Nephron progenitor cell (in vitro differentiated cells): ENCODE data around the gene HEXIM1.

Source experiments
- DNase-seq: peaks from one replicate; pipeline ENCODE4 v3.0.0; 2021
- H3K27ac Mint-ChIP-seq: 2 replicates; pipeline ENCODE4 v1.8.0; 2021; ENCODE audit warnings: mild to moderate bottlenecking, moderate library complexity, mixed read lengths
- H3K27me3 Mint-ChIP-seq: 2 replicates; pipeline ENCODE4 v1.8.0; 2021; ENCODE audit warnings: mild to moderate bottlenecking, low read depth, mixed read lengths; ENCODE audit not compliant: poor library complexity
- H3K36me3 Mint-ChIP-seq: 2 replicates; pipeline ENCODE4 v1.8.0; 2021; ENCODE audit warnings: low read depth, mixed read lengths
- H3K4me1 Mint-ChIP-seq: 2 replicates; pipeline ENCODE4 v1.8.0; 2021; ENCODE audit warnings: mixed read lengths
- H3K4me3 Mint-ChIP-seq: 2 replicates; pipeline ENCODE4 v1.8.0; 2021; ENCODE audit warnings: mild to moderate bottlenecking, moderate library complexity, mixed read lengths
- H3K9me3 Mint-ChIP-seq: 2 replicates; pipeline ENCODE4 v1.8.0; 2021; ENCODE audit warnings: mild to moderate bottlenecking, moderate library complexity, mixed read lengths
- CTCF ChIP-seq: fragments of 200-600 bp; sonication (generic); IDR thresholded peaks from 2 replicates; pipeline ENCODE4 v1.5.0; 2021; ENCODE audit warnings: antibody characterized with exemption

HEXIM1 gene

DNA sequence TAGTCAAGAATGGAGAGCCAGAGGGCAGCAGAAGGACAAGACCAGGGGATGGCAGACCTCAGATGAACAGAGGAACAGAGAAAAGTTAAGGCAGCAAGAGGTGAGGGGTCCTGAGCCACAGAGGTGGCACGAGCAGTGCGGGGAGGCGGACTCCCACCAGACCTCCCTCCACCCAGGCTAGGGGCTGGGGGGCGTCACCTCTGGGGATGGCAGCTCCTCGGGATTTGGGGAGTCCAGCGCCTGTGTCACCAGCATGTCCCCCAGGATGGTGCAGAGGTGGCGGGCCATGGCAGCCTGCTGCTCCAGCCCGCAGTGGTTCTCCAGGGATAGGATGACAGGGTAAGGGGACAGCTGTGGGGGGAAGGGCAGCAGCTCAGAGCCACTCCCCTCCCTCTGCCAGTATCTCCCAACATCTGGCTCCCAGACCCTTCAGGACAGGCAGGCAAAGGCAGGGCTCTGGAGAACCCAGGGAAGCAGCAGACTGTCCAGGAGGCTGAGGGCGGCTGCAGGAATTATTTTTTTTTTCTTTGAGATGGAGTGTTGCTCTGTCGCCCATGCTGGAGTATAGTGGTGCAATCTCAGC, 31.8 kb upstream of the HEXIM1 start:
- DNase-seq = no peak
- H3K27ac Mint-ChIP-seq = peak overlapping the region; percentile 21

GRCh38 chr17:45117334-45117733, 30.9 kb upstream of the HEXIM1 start:
- no peak overlapping the region for H3K4me3 Mint-ChIP-seq
- peak overlapping the region; percentile 69 for H3K27ac Mint-ChIP-seq
- DNase-seq = no peak
- peaks cover 69% of the 10 kb centered on the region for H3K4me1 Mint-ChIP-seq
- no peaks in the 10 kb centered on the region for H3K9me3 Mint-ChIP-seq
- no peak for TF ChIP-seq CTCF
- H3K27me3 Mint-ChIP-seq = no peaks in the 10 kb centered on the region
- no peaks in the 10 kb centered on the region for H3K36me3 Mint-ChIP-seq

More for the DNA sequence above, 31.8 kb upstream of the HEXIM1 start:
- H3K4me3 Mint-ChIP-seq = no peak overlapping the region
- no peaks in the 10 kb centered on the region for H3K36me3 Mint-ChIP-seq
- no peaks in the 10 kb centered on the region for H3K27me3 Mint-ChIP-seq
- no peak for TF ChIP-seq CTCF
- no peaks in the 10 kb centered on the region for H3K9me3 Mint-ChIP-seq
- H3K4me1 Mint-ChIP-seq = peaks cover 69% of the 10 kb centered on the region

GRCh38 chr17:45117848-45118646, 30.2 kb upstream of the HEXIM1 start:
- H3K4me1 Mint-ChIP-seq = peaks cover 74% of the 10 kb centered on the region
- no peaks in the 10 kb centered on the region for H3K36me3 Mint-ChIP-seq
- no peak for DNase-seq
- H3K4me3 Mint-ChIP-seq = no peak overlapping the region
- H3K27me3 Mint-ChIP-seq = no peaks in the 10 kb centered on the region
- H3K9me3 Mint-ChIP-seq = no peaks in the 10 kb centered on the region
- no peak for TF ChIP-seq CTCF
- no peak overlapping the region for H3K27ac Mint-ChIP-seq

DNA sequence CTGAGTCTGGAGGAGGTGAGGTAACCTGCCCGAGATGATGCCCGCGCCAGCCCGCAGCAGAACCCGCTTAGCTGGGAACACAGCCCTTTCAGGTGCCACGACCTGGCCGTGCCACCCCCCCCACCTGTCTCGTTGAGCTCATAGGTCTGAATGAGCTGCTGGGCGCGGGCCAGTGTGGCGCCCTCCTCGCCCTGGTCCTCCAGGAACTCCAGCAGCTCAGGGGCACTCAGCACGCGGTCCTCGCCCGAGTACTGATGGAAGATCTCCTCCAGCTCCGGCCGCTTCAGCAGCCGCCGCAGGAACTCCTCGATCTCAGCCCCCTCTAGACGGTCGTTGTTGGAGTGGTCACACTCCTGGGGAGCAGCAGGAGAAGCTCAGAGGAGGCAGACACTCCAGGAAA, 29.6 kb upstream of the HEXIM1 start:
- no peaks in the 10 kb centered on the region for H3K36me3 Mint-ChIP-seq
- no peak for DNase-seq
- no peak overlapping the region for H3K4me3 Mint-ChIP-seq
- H3K4me1 Mint-ChIP-seq = peaks cover 73% of the 10 kb centered on the region
- no peak for TF ChIP-seq CTCF
- no peak overlapping the region for H3K27ac Mint-ChIP-seq
- H3K9me3 Mint-ChIP-seq = no peaks in the 10 kb centered on the region
- H3K27me3 Mint-ChIP-seq = no peaks in the 10 kb centered on the region

DNA sequence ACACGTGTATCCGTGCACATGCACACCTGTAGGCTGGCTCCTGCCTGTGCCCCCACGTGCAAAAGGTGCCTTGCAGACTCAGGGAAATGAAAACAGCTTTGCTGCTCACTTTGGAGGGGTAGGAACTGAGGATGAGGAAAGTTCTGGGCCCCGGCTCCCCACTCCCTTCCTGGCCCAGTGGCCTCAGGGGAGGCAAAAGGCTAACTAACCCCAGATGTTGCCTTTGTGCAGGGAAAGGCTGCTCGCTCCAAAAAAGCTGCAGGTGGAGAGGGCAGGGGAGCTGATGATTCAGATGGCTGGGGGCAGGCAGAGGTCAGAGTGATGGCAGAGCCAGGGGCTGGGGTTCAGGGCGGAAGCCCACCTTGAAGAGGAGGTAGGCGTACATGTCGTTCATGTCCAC, 28.3 kb upstream of the HEXIM1 start:
- no peak overlapping the region for H3K4me3 Mint-ChIP-seq
- peak overlapping the region; percentile 64 for H3K27ac Mint-ChIP-seq
- H3K9me3 Mint-ChIP-seq = no peaks in the 10 kb centered on the region
- no peak for DNase-seq
- no peaks in the 10 kb centered on the region for H3K36me3 Mint-ChIP-seq
- H3K27me3 Mint-ChIP-seq = no peaks in the 10 kb centered on the region
- no peak for TF ChIP-seq CTCF
- peaks cover 67% of the 10 kb centered on the region for H3K4me1 Mint-ChIP-seq

GRCh38 chr17:45120558-45120957, 27.7 kb upstream of the HEXIM1 start:
- TF ChIP-seq CTCF = no peak
- DNase-seq = no peak
- Mint-ChIP-seq H3K27me3 (no peaks in the 10 kb centered on the region), H3K9me3 (no peaks in the 10 kb centered on the region), H3K27ac (no peak overlapping the region), H3K36me3 (no peaks in the 10 kb centered on the region), H3K4me1 (peaks cover 61% of the 10 kb centered on the region), H3K4me3 (no peak overlapping the region)
